GM19324 (cell line): ENCODE data around the gene ENDOD1.
"Not testable (repeated sequence)": the region's sequence is repeated elsewhere in the genome, so short reads cannot be mapped to it uniquely, and the experiment has no call there.

Experiments
- ATAC-seq: cut with Tn5 transposase; IDR thresholded peaks from one replicate; pipeline ENCODE4 v1.9.1; 2021; ENCODE audit warnings: mild to moderate bottlenecking, moderate library complexity; ENCODE audit not compliant: unreplicated experiment, low FRiP score

Gene ENDOD1

GRCh38 chr11:95100856-95101507, 11.3 kb downstream of the ENDOD1 start:
- no peak for ATAC-seq

GRCh38 chr11:95101935-95102334, 12.3 kb downstream of the ENDOD1 start:
- ATAC-seq: no peak

DNA sequence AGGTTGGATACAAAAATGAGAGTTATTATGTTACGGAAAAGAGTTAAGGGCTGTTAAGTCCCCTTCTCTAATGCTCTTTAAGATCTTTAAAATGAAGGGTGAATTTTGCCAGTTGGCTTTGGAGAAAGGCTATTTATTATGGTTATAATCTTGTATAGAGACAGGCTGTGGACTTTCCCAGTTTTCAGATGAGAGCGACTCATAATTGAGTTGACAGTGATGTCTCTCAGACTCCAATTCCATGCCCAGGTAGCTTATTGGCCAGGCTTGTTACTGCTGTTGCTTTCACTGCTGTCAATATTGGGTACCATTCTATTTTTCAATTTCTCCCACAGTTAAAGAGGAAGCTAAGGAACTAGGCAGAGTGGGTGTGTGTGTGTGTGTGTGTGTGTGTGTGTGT, 13.1 kb downstream of the ENDOD1 start:
- no peak for ATAC-seq

- ATAC-seq: no peak
Observed at GRCh38 chr11:95103701-95104100, 14.1 kb downstream of the ENDOD1 start.

- ATAC-seq: no peak
Observed at GRCh38 chr11:95104121-95104830, 14.6 kb downstream of the ENDOD1 start.

DNA sequence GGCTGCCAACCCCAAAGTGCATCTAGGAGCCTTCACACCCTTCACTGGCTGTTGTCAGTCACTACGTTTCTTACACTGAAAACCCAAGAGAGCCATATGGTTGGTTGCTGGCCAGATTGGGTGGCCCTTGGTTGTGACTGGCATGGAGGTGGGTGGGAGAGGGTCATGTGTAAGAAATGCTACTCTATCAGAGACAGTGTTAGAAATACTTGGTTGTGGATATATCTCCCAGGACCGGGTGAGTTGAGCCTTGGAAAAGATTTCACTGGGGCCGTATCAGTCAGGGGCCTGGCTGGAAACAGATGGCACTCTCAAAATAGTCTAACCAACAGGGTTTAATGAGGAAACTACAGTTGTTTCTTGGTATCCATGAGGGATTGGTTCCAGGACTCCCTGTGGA, 15.2 kb downstream of the ENDOD1 start:
- ATAC-seq: no peak

- no peak for ATAC-seq
Observed at GRCh38 chr11:95108159-95108611, 18.5 kb downstream of the ENDOD1 start.

DNA sequence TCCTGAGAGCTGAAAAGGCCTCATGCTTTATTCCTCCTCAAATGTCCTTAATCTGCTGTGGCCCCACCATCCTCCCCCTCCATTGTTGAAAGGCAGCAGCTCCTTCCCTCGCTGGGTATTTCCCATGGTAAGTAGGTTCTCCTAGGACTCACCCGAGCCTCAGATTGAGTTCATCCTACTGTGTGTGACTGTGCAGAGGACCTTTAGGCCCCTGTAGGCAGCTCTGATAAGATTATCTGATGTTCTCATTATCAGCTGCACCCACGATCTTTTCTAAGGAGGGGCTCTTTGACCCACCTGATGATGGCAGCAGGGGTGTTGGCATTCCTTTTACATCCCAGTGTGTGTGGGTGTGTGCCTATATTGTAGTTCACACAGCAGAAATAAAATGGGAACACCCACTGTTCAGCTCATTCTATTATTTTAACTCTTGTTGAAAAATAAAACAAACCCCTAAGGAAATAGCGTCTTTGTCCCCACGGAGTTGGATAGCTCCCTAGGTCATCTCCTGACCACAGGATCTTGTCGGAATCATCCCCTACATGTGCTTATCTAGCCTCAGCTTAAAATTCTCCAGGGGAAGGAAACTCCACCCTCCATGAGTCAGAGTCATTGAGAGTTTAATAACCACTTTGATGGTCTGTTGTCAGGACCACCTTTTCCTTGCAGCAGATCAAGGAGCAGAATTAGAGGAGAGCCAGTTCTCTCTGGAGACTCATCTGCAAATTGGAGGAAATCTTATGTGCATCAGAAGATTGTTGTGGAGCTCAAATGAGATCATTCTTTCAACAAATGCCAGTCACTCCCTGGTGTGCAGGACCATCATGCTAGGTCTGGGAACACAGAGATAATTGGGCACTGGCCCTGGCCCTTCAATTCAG, 19.3 kb downstream of the ENDOD1 start:
- ATAC-seq: no peak

GRCh38 chr11:95111471-95111870, 21.8 kb downstream of the ENDOD1 start:
- not testable (repeated sequence) for ATAC-seq

- no peak for ATAC-seq
Observed at GRCh38 chr11:95111923-95112540, 22.4 kb downstream of the ENDOD1 start.

- ATAC-seq: no peak
Observed at GRCh38 chr11:95115597-95115996, 26.0 kb downstream of the ENDOD1 start.

DNA sequence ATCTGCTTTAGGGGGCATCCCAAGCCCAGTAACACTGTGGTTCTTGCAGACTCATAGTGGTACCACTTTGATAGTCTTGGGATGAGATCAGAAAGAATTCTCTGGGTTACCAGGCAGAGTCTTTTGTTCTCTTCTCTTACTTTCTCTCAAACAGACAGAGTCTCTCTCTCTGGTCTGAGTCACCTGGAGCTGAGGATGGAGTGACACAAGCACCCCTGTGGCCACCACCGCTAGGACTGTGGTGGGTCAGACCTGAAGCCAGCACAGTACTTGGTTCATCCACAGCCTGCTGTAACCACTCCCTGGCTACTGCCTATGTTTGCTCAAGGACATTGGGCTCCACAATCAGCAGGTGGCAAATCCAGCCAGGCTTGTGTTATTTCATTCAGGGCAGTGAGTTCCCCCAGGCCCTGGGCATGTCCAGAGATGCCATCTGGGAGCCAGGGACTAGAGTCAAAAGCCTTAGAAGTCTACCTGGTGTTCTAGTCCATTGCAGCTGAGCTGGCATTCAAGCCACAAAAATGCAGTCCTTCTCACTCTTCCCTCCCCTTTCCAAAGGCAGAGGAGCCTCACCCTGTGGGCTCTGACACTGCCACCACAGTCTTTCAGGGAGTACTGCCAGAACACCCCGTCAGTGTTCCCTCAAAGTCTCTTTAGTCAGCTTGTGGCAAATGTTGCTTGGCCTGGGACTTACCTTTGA, 29.9 kb downstream of the ENDOD1 start:
- no peak for ATAC-seq

GRCh38 chr11:95121698-95122097, 32.1 kb downstream of the ENDOD1 start:
- ATAC-seq: no peak

GRCh38 chr11:95123556-95123955, 33.9 kb downstream of the ENDOD1 start:
- no peak for ATAC-seq

- no peak for ATAC-seq
Observed at GRCh38 chr11:95128602-95129001, 39.0 kb downstream of the ENDOD1 start.

DNA sequence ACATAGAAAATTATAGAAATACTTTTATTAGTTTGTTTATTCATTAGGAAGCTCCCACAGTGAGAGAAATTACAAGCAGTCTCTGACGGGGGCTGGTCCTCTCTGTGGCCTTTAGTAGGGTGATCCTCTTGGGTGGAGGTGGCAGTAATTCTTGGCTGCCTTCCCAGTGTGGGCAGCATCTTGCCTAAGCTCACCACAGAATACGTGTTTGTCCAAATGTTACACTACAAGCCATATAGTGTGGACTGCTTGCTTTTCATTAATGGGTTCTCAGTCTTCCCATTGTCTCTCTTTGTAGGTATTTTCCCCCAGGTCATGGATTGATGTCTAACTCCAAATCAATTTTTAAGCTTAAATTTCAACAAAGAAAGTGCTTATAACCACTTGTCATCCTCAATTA, 43.3 kb downstream of the ENDOD1 start:
- no peak for ATAC-seq

DNA sequence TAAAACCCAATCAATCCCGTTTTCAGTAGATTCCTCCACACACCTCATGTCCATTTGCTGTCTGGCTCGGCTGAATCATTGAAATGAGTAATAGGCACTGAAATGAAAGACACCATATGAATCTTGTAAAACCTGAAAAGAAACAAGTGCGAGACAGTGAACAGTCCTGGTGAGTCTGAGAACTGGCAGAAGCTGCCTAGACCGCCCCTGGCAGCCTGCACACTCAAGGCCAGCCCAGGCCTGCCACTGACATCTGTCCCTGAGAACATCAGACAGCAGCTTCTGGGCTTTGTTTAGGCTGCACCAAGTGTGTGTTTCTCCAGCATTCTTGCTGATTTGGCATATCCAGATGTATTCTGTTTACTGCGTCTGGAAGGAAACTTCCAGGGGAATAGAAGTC, 44.8 kb downstream of the ENDOD1 start:
- ATAC-seq: no peak

DNA sequence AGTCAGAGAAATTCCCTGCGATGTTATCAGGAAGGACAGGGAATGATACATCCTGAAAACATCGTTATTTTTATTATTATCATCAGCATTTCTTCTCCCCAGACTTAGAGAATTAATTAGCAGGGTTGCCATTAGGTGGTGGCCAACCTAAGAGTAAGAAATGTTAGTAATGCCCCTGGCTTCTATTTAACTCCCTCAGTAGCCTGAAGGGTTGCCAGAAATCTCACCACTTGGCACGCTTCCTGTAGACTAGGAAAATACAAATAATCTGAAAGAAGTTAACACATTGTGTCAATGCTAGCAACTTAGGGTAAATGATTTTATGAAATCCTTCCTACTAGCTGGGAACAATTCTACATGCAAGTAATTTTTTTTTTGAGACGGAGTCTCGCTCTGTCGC, 45.5 kb downstream of the ENDOD1 start:
- no peak for ATAC-seq

- no peak for ATAC-seq
Observed at GRCh38 chr11:95135880-95136279, 46.2 kb downstream of the ENDOD1 start.

GRCh38 chr11:95136747-95137146, 47.1 kb downstream of the ENDOD1 start:
- not testable (repeated sequence) for ATAC-seq
